ENCODE measurements around the gene HNRNPLL.

The HNRNPLL gene

DNA sequence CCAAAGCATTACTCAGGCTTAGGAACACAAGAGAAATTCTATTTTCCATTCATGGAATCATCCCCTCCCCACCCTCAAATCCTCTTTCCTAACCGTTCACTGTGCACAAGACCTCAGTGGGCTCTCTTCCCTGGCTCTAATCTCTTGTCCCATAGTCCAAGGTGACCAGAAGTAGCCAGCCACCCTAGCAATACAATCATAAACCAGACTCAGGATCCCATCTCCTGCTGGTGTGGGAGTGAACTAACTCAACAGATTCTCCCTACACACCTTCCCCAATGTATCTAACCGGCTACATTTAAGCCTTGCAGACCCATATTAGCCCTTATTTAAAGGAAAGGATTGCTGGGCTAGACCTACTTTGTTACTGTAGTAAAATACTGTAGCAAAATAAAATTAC lies 45.5 kb downstream of the HNRNPLL start:
- TF ChIP-seq, protein P1, sequence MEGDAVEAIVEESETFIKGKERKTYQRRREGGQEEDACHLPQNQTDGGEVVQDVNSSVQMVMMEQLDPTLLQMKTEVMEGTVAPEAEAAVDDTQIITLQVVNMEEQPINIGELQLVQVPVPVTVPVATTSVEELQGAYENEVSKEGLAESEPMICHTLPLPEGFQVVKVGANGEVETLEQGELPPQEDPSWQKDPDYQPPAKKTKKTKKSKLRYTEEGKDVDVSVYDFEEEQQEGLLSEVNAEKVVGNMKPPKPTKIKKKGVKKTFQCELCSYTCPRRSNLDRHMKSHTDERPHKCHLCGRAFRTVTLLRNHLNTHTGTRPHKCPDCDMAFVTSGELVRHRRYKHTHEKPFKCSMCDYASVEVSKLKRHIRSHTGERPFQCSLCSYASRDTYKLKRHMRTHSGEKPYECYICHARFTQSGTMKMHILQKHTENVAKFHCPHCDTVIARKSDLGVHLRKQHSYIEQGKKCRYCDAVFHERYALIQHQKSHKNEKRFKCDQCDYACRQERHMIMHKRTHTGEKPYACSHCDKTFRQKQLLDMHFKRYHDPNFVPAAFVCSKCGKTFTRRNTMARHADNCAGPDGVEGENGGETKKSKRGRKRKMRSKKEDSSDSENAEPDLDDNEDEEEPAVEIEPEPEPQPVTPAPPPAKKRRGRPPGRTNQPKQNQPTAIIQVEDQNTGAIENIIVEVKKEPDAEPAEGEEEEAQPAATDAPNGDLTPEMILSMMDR (IDR thresholded peaks at IDR 0.05): no peak
- no peak for TF ChIP-seq ZFX (IDR thresholded peaks at IDR 0.05; ENCODE audit: borderline replicate concordance)
- H3K27ac ChIP-seq: no peak overlapping the region

DNA sequence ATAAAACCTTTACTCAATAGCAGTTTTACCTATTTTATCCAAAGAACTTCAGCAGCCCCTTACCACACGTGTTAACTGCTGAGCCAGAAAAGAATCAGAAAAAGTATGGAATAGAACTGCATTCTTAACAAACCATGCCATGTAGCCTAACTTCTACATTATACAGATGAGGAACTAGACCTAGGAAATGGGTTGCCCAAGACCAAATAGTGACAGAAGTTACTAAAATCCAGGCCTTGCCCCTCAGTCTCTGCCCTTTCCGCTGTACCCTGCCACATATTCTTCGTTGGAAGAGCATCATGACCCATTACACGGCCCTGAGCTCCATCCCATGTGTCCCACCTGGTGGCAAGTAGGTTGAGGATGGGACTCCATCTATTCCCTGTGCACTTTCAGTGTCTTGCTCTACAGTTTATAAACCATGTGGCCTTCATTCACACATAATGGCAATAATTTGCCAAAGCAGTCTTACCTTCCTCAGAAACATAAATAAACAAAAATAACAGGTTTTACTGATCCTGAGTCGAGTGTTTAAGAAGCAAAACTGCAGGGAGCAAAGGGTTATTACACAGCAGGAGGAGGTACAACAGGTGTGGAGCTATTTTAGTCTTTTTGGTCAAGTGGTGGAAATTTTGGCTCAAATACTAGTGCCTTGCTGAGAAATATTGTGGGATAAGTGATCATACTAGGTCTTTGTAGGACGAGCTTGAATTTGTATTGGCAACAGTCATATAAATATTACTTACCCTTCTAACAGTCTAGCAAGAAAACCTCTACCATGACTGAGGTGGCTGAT lies 46.5 kb downstream of the HNRNPLL start:
- TF ChIP-seq, protein P1 (IDR thresholded peaks at IDR 0.05): no peak
- no peak for TF ChIP-seq ZFX (IDR thresholded peaks at IDR 0.05; ENCODE audit: borderline replicate concordance)
- H3K27ac ChIP-seq: no peak overlapping the region

DNA sequence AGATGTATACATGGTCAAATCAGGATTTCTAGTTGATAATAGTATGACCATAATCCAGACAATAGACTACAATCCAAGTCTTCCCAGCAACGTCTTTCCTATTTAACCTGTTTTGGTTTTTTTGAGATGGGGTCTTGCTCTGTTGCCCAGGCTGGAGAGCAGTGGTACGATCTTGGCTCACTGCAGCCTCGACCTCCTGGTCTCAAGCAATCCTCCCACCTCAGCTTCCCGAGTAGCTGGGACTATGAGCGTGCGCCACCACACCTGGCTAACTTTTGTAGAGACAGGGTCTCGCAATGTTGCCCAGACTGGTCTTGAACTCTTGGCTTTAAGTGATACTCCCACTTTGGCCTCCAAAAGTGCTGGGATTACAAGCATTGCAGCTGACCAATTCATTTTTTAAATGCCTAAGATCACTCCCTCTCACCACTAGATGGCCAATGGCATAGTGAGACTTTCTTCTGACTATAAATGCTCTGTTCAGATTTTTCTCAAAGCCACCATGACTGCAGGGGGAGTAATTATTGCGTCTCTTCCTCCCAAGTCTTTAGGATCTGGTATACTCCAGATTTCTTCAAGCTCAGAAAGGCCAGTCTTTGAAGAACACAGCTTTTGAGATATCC lies 47.6 kb downstream of the HNRNPLL start:
- no peak overlapping the region for H3K27ac ChIP-seq
- no peak for TF ChIP-seq ZFX (IDR thresholded peaks at IDR 0.05; ENCODE audit: borderline replicate concordance)
- TF ChIP-seq, protein P1 (IDR thresholded peaks at IDR 0.05): peak; percentile 52

DNA sequence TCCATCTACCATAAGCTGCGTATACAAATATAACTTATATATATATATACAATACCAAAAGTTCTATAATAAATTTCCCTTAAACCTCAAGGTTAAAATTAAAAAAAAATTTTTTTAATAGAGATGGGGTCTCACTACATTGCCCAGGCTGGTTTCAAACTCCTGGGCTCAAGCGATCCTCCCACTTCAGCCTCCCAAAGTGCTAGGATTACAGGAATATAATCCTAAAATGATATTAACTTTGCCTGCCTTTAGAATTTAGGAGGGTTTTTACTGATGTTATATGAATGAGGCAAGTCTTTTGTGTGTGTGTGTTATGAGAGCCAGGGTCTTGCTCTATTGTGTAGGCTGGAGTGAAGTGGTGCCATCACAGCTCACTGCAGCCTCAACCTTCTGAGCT lies 49.2 kb downstream of the HNRNPLL start:
- H3K27ac ChIP-seq: no peak overlapping the region
- no peak for TF ChIP-seq ZFX (IDR thresholded peaks at IDR 0.05; ENCODE audit: borderline replicate concordance)
- TF ChIP-seq, protein P1 (IDR thresholded peaks at IDR 0.05): no peak

DNA sequence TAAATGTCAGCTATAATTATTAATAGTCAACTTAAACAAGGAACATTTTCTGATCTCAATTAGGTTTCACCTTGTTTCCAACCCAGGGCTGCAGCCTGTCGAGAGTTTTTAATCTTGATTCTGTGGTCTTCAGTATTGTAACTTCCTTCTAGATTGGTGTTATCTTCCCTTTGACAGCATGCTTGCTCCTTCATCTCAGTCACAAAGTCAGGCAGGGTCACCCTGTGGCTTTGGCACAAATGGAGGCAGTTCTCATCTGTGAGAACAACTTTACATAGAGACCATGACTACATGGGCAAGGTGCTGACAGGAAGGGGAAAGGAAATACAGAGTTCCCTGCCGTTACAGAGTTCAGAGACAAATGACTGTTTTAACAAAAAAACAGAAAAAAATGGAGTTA lies 50.5 kb downstream of the HNRNPLL start:
- no peak overlapping the region for H3K27ac ChIP-seq
- no peak for TF ChIP-seq ZFX (IDR thresholded peaks at IDR 0.05; ENCODE audit: borderline replicate concordance)
- TF ChIP-seq, protein P1 (IDR thresholded peaks at IDR 0.05): no peak

DNA sequence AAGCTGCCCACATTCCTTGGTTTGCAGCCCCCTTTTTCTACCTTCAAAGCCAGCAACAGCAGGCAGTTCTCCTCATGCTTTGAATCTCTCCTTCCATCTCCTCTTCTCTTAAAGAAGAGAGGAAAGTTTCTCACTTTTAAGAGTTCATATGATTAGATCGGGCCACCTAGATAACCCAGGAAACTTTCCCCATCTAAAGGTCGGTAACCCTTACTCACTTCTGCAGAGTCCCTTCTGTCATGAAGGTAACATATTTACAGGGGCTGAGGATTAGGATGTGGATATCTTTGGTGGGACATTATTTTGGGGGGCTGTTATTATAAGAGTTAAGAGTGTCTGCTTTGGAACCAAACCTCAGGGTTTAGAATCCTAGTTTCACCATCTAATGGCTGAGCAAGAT lies 51.0 kb downstream of the HNRNPLL start:
- no peak overlapping the region for H3K27ac ChIP-seq
- no peak for TF ChIP-seq ZFX (IDR thresholded peaks at IDR 0.05; ENCODE audit: borderline replicate concordance)

DNA sequence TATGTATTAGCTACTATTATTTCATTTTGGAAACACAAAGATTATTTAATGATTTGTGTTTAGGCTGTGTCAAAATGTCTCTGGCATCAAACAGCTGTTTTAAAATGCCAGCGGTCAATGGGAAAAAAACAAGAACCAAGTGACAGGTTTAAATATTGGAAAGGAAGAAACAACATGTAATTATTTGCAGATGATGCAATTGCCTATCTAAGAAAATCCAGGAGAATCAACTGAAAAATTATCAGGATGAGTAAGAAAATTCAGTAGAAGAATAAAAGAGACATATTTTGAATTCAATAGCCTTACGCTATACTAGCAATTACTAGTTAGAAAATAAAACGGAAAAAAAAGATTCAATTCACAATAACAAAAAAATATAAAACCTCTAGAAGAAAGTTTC lies 51.6 kb downstream of the HNRNPLL start:
- no peak for TF ChIP-seq ZFX (IDR thresholded peaks at IDR 0.05; ENCODE audit: borderline replicate concordance)
- TF ChIP-seq, protein P1 (IDR thresholded peaks at IDR 0.05): no peak

More for the DNA sequence above, 51.6 kb downstream of the HNRNPLL start:
- H3K27ac ChIP-seq: no peak overlapping the region
